H1 (cell line): ENCODE data around the gene CYB5R3.

Experiments used
- CHD2 ChIP-seq: IDR thresholded peaks from 2 replicates; pipeline ENCODE4 v1.6.1; 2012; ENCODE audit warnings: low read length, improper control_type of control experiment
- CTCF ChIP-seq, 3 experiments: IDR thresholded peaks; 1 replicate in 2 of 3; 2 replicates in 1 of 3; pipeline versions ENCODE4 v1.5.1 to v1.6.1; 2011; ENCODE audit warnings: low read length in 3 of 3, mild to moderate bottlenecking in 3 of 3, inconsistent platforms in 2 of 3, low read depth in 1 of 3, moderate library complexity in 1 of 3; ENCODE audit not compliant: insufficient read depth in 1 of 3; ENCODE audit errors: control extremely low read depth in 1 of 3
- EZH2 ChIP-seq: fragments of 200-600 bp; sonication (generic); IDR thresholded peaks from 2 replicates; pipeline ENCODE4 v1.7.1; 2012; ENCODE audit warnings: low read depth, mild to moderate bottlenecking, moderate library complexity, low read length, inconsistent platforms; ENCODE audit not compliant: severe bottlenecking
- JUN ChIP-seq: IDR thresholded peaks from 2 replicates; pipeline ENCODE4 v1.6.1; 2011; ENCODE audit warnings: low read depth, mild to moderate bottlenecking, improper control_type of control experiment, low read length
- KDM5A ChIP-seq: fragments of 200-600 bp; IDR thresholded peaks from 2 replicates; pipeline ENCODE4 v1.7.1; 2012; ENCODE audit warnings: mild to moderate bottlenecking, low read length, inconsistent platforms, mixed read lengths
- POLR2A ChIP-seq, 2 experiments: IDR thresholded peaks; 1 replicate in 1 of 2; 2 replicates in 1 of 2; pipeline ENCODE4 v1.6.1; 2011; ENCODE audit warnings: low read depth in 2 of 2, low read length in 2 of 2, mild to moderate bottlenecking in 2 of 2; ENCODE audit errors: control extremely low read depth in 1 of 2

- TF ChIP-seq CTCF (IDR thresholded peaks at IDR 0.05; ENCODE audit: control extremely low read depth in 1 of 3, insufficient read depth in 1 of 3, low read depth in 1 of 3, low read length in 3 of 3) (no peak), EZH2 (no peak), JUN (no peak), POLR2A (IDR thresholded peaks at IDR 0.05; ENCODE audit: control extremely low read depth in 1 of 2, low read depth in 2 of 2, low read length in 2 of 2) (no peak), CHD2 (no peak), KDM5A (no peak)
These were observed 3.1 kb downstream of the CYB5R3 start for GRCh38 chr22:42645938-42646568.
